HG03521 (cell line): ENCODE data around the gene OR51F1.
"Not testable (repeated sequence)": the region's sequence is repeated elsewhere in the genome, so short reads cannot be mapped to it uniquely, and the experiment has no call there.

Source experiments
- ATAC-seq: cut with Tn5 transposase; IDR thresholded peaks from one replicate; pipeline ENCODE4 v1.9.1; 2021; ENCODE audit warnings: mild to moderate bottlenecking, moderate library complexity; ENCODE audit not compliant: unreplicated experiment

The OR51F1 gene

GRCh38 chr11:4769838-4770237, at the start of gene OR51F1:
TSS of gene OR51F1 (minus strand) at chr11:4769938. CDS start at chr11:4769938, 0 bp downstream.
- no peak for ATAC-seq

- ATAC-seq: no peak
Measured at GRCh38 chr11:4809246-4809645, 39.5 kb upstream of the OR51F1 start.

- ATAC-seq: no peak
Measured at GRCh38 chr11:4808476-4808875, 38.7 kb upstream of the OR51F1 start.

DNA sequence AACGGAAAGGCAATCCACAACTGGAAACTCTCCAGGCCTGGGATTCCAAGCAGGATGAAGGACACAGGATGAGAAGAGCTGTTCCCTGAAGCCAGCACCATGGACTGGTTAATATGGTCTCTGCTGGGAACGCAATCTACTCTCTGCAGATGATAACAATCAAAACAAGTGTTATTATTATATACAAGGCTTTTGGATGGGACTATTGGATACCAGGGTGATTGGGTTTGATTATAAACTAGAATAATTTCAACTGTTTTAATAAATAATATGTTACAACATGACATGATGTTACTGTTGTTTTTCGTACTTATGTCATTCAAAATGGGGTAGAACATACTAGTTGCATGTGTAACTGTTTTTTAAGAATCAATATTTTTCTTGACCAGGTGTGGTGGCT, 34.5 kb upstream of the OR51F1 start, which contains the start of gene OR52R1:
Gene OR52R1 (minus strand): TSS at position 101 of the 400 bp plus-strand sequence. CDS start 0 bp downstream, at position 101.
- no peak for ATAC-seq

DNA sequence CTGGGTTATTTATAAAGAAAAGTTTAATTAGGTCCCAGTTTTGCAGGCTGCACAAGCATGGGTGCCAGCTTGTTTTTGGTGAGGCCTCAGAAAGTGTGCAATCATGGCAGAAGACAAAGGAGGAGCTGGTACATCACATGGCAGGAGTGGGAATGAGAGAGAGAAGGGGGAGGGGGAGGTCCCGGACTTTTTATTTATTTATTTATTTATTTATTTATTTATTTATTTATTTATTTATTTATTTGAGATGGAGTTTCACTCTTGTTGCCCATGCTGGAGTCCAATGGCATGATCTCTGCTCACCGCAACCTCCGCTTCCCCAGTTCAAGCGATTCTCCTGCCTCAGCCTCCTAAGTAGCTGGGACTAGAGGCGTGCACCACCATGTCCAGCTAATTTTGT, 31.6 kb upstream of the OR51F1 start:
- ATAC-seq: not testable (repeated sequence)

DNA sequence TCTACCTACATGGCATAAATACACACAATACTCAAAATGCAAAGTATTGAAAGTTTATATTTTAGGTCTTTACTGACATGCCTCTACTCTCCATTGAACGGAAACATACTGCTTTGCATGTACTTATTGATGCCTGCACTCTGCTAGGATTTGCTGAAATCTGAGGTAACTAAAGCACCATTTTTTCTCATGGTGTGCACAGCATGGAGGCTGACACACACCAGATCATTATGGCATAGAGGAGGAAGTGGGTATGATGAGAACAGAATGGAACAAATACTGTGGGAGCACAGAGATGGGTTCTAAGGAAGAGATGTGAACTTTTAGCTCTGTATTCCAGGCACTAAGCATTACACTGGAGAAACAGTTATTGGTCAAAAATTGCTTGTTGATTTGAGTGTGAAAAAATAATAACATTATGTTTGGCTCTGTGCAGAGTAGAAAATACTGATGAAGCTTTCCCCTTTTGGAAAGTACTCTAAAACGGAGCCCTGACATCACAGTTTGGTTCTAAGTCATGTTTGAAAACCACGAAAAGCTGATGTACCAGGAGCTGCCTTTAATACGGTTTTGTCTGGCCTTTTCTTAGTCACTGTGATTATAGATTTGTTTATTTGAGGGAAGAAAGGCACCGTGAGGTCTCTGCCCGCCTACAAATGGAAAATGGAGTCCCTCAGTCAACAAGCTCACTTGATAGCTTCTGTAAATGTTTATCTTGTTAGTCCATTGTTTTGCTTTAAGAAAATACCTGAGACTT, 28.9 kb upstream of the OR51F1 start:
- no peak for ATAC-seq

GRCh38 chr11:4797206-4797605, 27.5 kb upstream of the OR51F1 start:
- ATAC-seq: no peak

GRCh38 chr11:4782454-4782853, 12.7 kb upstream of the OR51F1 start:
- ATAC-seq: no peak

DNA sequence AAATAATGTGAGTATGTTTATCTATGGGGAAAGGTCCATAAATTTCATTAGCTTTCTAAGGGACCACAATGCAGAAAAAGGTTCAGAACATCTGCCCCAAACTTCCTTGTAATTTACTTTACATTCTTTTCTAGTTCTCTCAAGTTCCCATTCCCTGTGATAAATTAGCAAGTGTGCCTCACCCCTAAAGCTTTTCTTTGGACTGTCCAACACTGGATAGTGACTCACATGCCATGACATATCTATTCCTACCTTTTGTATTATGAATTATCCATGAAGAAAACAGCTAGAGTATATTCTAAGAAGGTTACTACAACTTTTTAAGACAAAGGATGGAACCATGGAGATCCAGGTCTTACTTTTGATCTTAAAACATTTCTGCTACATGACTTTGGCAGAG, 1.6 kb downstream of the OR51F1 start:
- ATAC-seq: no peak

- no peak for ATAC-seq
Measured at GRCh38 chr11:4766420-4767043, 3.2 kb downstream of the OR51F1 start.

- ATAC-seq: no peak
Measured at GRCh38 chr11:4763096-4763495, 6.6 kb downstream of the OR51F1 start.

DNA sequence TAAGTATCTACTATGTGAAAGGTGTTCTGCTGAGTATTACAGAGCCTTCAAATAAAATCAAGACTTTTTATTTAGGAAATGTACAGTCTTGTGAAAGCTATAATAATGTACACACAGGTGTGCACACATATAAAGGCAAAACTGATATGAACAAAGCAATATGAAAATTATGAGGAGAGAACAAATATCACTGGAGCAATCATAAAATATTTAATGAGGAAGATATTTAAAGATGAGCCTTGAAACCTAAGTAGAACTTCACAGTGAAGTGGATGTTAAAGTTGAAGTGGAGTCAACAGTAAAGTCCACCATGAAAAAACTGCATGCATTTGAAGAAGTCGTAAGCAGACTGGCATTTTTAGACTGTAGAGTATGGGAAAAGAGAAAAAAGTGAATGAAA, 18.5 kb downstream of the OR51F1 start:
- no peak for ATAC-seq

DNA sequence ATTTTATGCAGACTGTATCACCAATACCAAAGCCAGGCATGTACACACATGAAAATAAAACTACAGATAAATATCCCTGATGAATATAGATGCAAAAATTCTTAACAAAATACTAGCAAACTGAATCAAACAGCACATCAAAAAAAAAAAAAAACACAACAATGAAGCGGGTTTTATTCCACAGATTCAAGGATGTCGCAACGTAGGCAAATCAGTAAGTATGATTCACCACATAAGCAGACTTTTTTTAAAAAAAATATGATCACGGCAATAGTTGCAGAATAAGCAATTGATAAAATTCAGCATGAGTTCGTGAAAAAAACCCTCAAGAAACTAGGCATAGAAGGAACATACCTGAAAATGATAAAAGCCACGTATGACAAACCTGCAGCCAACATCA, 21.3 kb downstream of the OR51F1 start:
- ATAC-seq: no peak

GRCh38 chr11:4740735-4741134, 29.0 kb downstream of the OR51F1 start:
- no peak for ATAC-seq

DNA sequence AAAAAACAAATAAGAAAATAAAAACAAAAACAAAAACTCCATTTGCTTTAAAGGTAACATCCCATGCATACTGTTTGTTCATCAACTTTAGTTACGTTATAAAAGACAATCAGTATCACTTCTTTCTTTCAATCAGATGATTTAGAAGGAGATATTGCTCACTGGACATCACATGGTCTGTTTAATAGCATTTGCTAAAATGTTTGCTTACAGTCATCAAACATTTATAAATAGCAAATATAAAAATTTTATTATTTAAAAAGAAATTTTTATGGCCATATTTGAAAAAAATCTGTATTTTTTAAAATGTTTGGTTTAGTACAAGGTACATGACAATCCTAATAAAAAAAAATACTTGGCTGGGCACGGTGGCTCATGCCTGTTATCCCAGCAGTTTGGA, 42.6 kb downstream of the OR51F1 start:
- no peak for ATAC-seq

DNA sequence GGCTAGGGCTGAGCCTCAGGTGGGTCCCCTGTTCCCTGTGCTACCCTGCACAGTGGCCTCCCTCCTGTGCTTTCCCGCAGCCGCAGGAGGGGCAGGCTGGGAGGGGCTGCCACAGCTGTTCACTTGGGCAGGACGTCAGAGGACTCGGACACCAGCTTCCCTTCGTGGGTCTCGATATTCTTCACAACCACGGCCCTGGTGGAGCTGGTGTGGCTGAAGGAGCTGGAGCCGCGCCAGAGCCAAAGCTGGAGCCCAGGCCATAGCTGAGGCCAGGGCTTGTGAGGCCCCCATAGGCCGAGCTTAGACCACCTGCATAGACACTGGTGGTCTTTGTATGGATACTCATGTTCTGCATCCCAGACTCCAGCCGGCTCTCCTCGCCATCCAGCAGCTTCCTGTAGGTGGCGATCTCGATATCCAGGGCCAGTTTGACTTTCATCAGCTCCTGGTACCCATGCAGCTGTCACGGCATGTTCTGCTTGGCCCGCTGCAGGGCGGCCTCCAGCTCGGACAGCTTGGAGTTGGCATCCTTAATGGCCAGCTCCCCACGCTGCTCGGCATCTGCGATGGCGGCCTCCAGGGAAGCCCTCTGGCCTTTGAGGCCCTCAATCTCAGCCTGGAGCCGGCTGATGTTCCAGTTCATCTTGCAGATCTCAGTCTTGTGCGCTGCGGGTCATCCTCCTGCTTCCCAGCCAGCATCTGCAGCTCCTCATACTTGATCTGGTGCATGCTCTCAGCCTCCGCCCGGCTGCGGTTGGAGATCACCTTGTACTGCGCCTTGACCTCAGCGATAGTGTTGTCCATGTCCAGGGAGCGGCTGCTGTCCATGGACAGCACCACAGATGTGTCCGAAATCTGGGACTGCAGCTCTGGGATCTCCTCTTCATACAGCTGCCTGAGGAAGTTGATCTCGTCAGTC, 46.9 kb downstream of the OR51F1 start:
- not testable (repeated sequence) for ATAC-seq
